ENCODE data around the gene AS3MT.

- TF ChIP-seq, protein P1, sequence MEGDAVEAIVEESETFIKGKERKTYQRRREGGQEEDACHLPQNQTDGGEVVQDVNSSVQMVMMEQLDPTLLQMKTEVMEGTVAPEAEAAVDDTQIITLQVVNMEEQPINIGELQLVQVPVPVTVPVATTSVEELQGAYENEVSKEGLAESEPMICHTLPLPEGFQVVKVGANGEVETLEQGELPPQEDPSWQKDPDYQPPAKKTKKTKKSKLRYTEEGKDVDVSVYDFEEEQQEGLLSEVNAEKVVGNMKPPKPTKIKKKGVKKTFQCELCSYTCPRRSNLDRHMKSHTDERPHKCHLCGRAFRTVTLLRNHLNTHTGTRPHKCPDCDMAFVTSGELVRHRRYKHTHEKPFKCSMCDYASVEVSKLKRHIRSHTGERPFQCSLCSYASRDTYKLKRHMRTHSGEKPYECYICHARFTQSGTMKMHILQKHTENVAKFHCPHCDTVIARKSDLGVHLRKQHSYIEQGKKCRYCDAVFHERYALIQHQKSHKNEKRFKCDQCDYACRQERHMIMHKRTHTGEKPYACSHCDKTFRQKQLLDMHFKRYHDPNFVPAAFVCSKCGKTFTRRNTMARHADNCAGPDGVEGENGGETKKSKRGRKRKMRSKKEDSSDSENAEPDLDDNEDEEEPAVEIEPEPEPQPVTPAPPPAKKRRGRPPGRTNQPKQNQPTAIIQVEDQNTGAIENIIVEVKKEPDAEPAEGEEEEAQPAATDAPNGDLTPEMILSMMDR (IDR thresholded peaks at IDR 0.05; ENCODE audit: insufficient read depth, low read depth, low read length): no peak
- TF ChIP-seq EZH2 (IDR thresholded peaks at IDR 0.05; ENCODE audit: insufficient read depth, low read length): no peak
Measured at GRCh38 chr10:102856758-102857424, 12.4 kb upstream of the AS3MT start.

All from astrocyte (in vitro differentiated cells and primary cell).